ENCODE measurements around the gene TTF1. TPM values are rescaled to one million over a fixed set of nuclear protein-coding genes. Genes with fewer than 3 reads are reported as not detected.

Gene TTF1
- total and polyA plus RNA-seq, 5 experiments from 2014 or later = 5.7 to 22.8 (median 7.1) TPM

GRCh38 chr9:132426639-132427414 is 20.2 kb upstream of the TTF1 start:
- no peak for ATAC-seq
- POLR2A ChIA-PET = no interaction called here
- no peaks in the 10 kb centered on the region for H3K4me1 Mint-ChIP-seq

DNA sequence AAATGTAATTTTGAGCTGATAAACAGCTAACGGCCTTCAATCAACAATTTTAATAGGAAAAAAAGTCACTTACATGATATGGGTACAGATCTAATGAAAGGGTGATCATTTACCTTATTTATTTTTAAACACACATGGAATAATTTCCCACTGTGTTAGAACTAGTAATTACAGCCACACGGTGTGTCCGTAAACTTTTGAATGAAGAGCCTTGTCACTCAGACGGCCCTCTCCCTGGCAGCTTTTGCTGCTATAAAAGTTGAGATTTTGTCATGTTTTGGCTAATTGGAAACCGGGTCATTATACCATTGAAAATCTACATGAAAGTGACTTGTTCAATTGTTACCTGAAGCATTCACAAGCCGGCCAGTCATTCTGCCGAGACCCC is 19.0 kb upstream of the TTF1 start:
- DNase-seq = no peak
- POLR2A ChIA-PET = interaction anchor here (0.6 kb wide), 1 partner anchor 11 kb away, joined by 3 read pairs; no protein-coding TSS in a partner anchor
- Mint-ChIP-seq H3K9me3 (no peaks in the 10 kb centered on the region), H3K27me3 (peaks cover 15 to 78% (median 51%) of the 10 kb centered on the region in 5 donors), H3K27ac (no peak overlapping the region), H3K4me1 (no peaks in the 10 kb centered on the region), H3K4me3 (no peak overlapping the region), H3K36me3 (no peaks in the 10 kb centered on the region)
- ATAC-seq = no peak

More at GRCh38 chr9:132426639-132427414, 20.2 kb upstream of the TTF1 start:
- no peak for DNase-seq
- H3K4me3 Mint-ChIP-seq = no peak overlapping the region
- H3K27ac Mint-ChIP-seq = no peak overlapping the region
- H3K9me3 Mint-ChIP-seq = no peaks in the 10 kb centered on the region
- peaks cover 15 to 88% (median 57%) of the 10 kb centered on the region in 5 donors for H3K27me3 Mint-ChIP-seq
- H3K36me3 Mint-ChIP-seq = no peaks in the 10 kb centered on the region

GRCh38 chr9:132424857-132425674 is 18.4 kb upstream of the TTF1 start:
- ATAC-seq = no peak
- no peak for DNase-seq
- no peak overlapping the region for H3K4me3 Mint-ChIP-seq
- no peaks in the 10 kb centered on the region for H3K36me3 Mint-ChIP-seq
- H3K27ac Mint-ChIP-seq = no peak overlapping the region
- H3K27me3 Mint-ChIP-seq = peaks cover 15 to 77% (median 47%) of the 10 kb centered on the region in 5 donors
- no peaks in the 10 kb centered on the region for H3K9me3 Mint-ChIP-seq
- POLR2A ChIA-PET = interaction anchor here (0.6 kb wide), 1 partner anchor 11 kb away, joined by 3 read pairs; no protein-coding TSS in a partner anchor
- no peaks in the 10 kb centered on the region for H3K4me1 Mint-ChIP-seq

GRCh38 chr9:132423503-132423902 is 16.9 kb upstream of the TTF1 start:
- no peaks in the 10 kb centered on the region for H3K4me1 Mint-ChIP-seq
- POLR2A ChIA-PET = no interaction called here
- H3K27me3 Mint-ChIP-seq = peaks cover 13 to 79% (median 49%) of the 10 kb centered on the region in 5 donors
- no peaks in the 10 kb centered on the region for H3K36me3 Mint-ChIP-seq
- peak overlapping the region in 1 of 10 donors; percentile 4 for H3K27ac Mint-ChIP-seq
- H3K9me3 Mint-ChIP-seq = no peaks in the 10 kb centered on the region
- no peak for DNase-seq
- no peak for ATAC-seq
- no peak overlapping the region for H3K4me3 Mint-ChIP-seq

DNA sequence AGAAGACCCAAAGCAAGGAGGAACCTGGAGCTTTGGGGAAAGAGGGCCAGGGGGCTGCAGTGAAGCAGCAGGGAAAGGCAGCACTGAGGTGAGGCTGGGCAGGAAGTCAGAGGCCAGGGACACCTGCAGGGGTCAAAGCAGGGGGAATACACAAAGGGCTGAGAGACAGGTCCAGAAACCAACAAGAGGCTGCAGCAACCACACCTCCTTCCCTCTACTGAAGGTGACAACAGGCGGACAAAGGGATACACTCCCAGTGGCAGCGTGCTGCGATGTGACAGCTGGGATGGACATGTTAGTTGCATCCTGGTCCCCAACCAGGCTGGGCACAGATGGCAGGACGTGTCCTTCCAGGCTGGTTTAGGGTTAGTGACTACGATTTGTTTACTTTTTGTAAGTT is 15.9 kb upstream of the TTF1 start:
- no peaks in the 10 kb centered on the region for H3K36me3 Mint-ChIP-seq
- H3K9me3 Mint-ChIP-seq = no peaks in the 10 kb centered on the region
- H3K4me3 Mint-ChIP-seq = no peak overlapping the region
- H3K27me3 Mint-ChIP-seq = peaks cover 18 to 86% (median 52%) of the 10 kb centered on the region in 5 donors
- H3K27ac Mint-ChIP-seq = no peak overlapping the region
- POLR2A ChIA-PET = no interaction called here
- DNase-seq (no peak), ATAC-seq (no peak)
- H3K4me1 Mint-ChIP-seq = no peaks in the 10 kb centered on the region

GRCh38 chr9:132418726-132419363 is 12.2 kb upstream of the TTF1 start:
- Mint-ChIP-seq H3K4me3 (no peak overlapping the region), H3K4me1 (no peaks in the 10 kb centered on the region)
- POLR2A ChIA-PET = no interaction called here

DNA sequence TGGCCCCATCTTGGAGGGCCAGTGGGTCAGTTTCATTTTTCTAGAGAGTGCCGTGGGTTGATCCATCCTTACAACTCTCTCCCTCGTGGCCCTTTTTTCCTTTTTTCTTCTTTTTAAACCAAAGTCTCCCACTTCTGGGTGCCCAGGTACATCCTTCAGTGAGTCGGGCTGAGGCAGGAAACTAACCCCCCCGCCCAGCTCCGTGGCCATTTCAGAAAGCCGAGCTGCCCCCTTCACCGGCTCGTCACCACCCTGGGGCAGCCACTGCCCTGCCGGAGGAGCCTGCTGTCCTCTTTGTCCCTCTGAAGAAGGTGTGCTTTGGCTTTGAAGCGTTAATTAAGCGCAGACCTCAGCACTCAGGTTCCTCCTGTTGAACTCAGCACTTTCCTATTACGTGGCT is 8.5 kb upstream of the TTF1 start:
- no peak overlapping the region for H3K4me3 Mint-ChIP-seq

More at GRCh38 chr9:132418726-132419363, 12.2 kb upstream of the TTF1 start:
- Mint-ChIP-seq H3K27ac (no peak overlapping the region), H3K36me3 (no peaks in the 10 kb centered on the region), H3K9me3 (no peaks in the 10 kb centered on the region), H3K27me3 (peaks cover 21 to 76% (median 55%) of the 10 kb centered on the region in 5 donors)
- DNase-seq = no peak
- no peak for ATAC-seq

DNA sequence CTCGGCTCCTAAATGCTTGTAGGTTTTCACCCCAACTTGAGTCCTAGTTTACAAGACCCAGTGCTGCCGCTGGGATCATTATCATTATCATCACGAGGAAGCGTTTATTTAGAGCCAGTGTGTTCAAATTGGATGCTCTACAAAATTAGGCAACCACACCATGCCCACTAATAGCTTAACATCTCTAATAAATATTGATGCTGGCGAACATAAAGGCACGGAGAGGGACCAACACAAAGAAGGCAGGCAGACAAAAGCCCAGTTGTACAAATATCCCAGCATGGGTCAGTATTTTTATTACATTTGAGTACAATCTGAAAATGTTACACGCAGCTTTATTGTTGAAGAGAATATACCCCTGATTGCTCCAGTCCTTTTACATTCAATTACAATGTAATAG is 8.1 kb upstream of the TTF1 start:
- peaks cover 32 to 80% (median 69%) of the 10 kb centered on the region in 5 donors for H3K27me3 Mint-ChIP-seq
- ATAC-seq (no peak), DNase-seq (no peak)
- POLR2A ChIA-PET = interaction anchor here (0.7 kb wide), 1 partner anchor 11 kb away, joined by 3 read pairs; no protein-coding TSS in a partner anchor
- no peaks in the 10 kb centered on the region for H3K36me3 Mint-ChIP-seq
- no peaks in the 10 kb centered on the region for H3K9me3 Mint-ChIP-seq
- H3K4me1 Mint-ChIP-seq = peaks cover 8 to 20% (median 16%) of the 10 kb centered on the region in 4 donors
- peak overlapping the region in 1 of 10 donors; percentile 10 for H3K27ac Mint-ChIP-seq
- H3K4me3 Mint-ChIP-seq = no peak overlapping the region

More for the DNA sequence above, 8.5 kb upstream of the TTF1 start:
- Mint-ChIP-seq H3K4me1 (peaks cover 8 to 19% (median 16%) of the 10 kb centered on the region in 4 donors), H3K27ac (no peak overlapping the region), H3K36me3 (no peaks in the 10 kb centered on the region), H3K9me3 (no peaks in the 10 kb centered on the region), H3K27me3 (peaks cover 32 to 85% (median 72%) of the 10 kb centered on the region in 5 donors)
- POLR2A ChIA-PET = no interaction called here
- DNase-seq = no peak
- no peak for ATAC-seq

DNA sequence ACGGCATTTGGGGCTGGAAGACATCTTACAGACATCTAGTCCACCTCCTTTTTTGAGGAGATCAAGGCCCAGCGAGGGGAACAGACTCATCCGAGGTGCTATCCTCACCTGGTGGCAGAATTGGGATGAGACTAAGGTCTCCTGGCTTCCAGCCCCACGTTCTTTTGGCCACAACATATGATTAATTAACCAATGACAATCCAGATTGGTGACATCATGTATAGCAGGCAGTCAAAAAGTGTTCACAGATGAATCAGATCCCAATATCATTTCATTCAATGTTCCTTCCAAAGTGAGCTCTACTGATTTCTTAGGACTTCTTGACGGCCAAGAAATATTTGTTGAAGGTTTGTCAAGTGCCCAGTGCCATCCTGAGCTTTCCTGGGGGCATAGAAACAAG is 7.3 kb upstream of the TTF1 start:
- no peak overlapping the region for H3K27ac Mint-ChIP-seq
- DNase-seq (no peak), ATAC-seq (no peak)
- H3K4me1 Mint-ChIP-seq = peaks cover 8 to 24% (median 18%) of the 10 kb centered on the region in 4 donors
- no peak overlapping the region for H3K4me3 Mint-ChIP-seq
- H3K27me3 Mint-ChIP-seq = peaks cover 29 to 72% (median 64%) of the 10 kb centered on the region in 5 donors
- no peaks in the 10 kb centered on the region for H3K36me3 Mint-ChIP-seq
- POLR2A ChIA-PET = no interaction called here
- no peaks in the 10 kb centered on the region for H3K9me3 Mint-ChIP-seq

- Mint-ChIP-seq H3K4me1 (peaks cover 9 to 28% (median 21%) of the 10 kb centered on the region in 4 donors), H3K36me3 (no peaks in the 10 kb centered on the region), H3K4me3 (peak overlapping the region in 3 of 10 donors; percentile 4 to 26 (median 26)), H3K27me3 (peaks cover 20 to 57% (median 51%) of the 10 kb centered on the region in 5 donors), H3K27ac (peak overlapping the region in 1 of 10 donors; percentile 40), H3K9me3 (no peaks in the 10 kb centered on the region)
- DNase-seq = peak in 4 of 10 donors; percentile 21 to 31 (median 26)
- ATAC-seq = no peak
- POLR2A ChIA-PET = no interaction called here
Observed at GRCh38 chr9:132412089-132412488, 5.4 kb upstream of the TTF1 start.

- POLR2A ChIA-PET = no interaction called here
- ATAC-seq = peak; percentile 59 to 67
- peak overlapping the region in 4 of 10 donors; percentile 19 to 79 (median 48) for H3K27ac Mint-ChIP-seq
- H3K27me3 Mint-ChIP-seq = peaks cover 20 to 53% (median 47%) of the 10 kb centered on the region in 5 donors
- H3K4me1 Mint-ChIP-seq = peaks cover 16 to 35% (median 29%) of the 10 kb centered on the region in 4 donors
- no peaks in the 10 kb centered on the region for H3K9me3 Mint-ChIP-seq
- peak; percentile 54 to 74 (median 68) for DNase-seq
- no peaks in the 10 kb centered on the region for H3K36me3 Mint-ChIP-seq
- peak overlapping the region; percentile 50 to 83 (median 78) for H3K4me3 Mint-ChIP-seq
Observed at GRCh38 chr9:132411091-132411508, 4.5 kb upstream of the TTF1 start.

- POLR2A ChIA-PET = no interaction called here
- Mint-ChIP-seq H3K36me3 (no peaks in the 10 kb centered on the region), H3K9me3 (no peaks in the 10 kb centered on the region), H3K4me3 (peak overlapping the region; percentile 50 to 83 (median 78)), H3K27me3 (peaks cover 20 to 51% (median 44%) of the 10 kb centered on the region in 5 donors), H3K27ac (peak overlapping the region in 3 of 10 donors; percentile 19 to 79 (median 49)), H3K4me1 (peaks cover 20 to 40% (median 34%) of the 10 kb centered on the region in 4 donors)
- ATAC-seq (peak; percentile 27 to 37), DNase-seq (no peak)
Observed at GRCh38 chr9:132410642-132411041, 4.0 kb upstream of the TTF1 start.

All from naive thymus-derived CD8-positive, alpha-beta T cell (primary cell).